ENCODE results near the gene CORO1C.
"Not testable (repeated sequence)": the region's sequence is repeated elsewhere in the genome, so short reads cannot be mapped to it uniquely, and the experiment has no call there.

Gene CORO1C

DNA sequence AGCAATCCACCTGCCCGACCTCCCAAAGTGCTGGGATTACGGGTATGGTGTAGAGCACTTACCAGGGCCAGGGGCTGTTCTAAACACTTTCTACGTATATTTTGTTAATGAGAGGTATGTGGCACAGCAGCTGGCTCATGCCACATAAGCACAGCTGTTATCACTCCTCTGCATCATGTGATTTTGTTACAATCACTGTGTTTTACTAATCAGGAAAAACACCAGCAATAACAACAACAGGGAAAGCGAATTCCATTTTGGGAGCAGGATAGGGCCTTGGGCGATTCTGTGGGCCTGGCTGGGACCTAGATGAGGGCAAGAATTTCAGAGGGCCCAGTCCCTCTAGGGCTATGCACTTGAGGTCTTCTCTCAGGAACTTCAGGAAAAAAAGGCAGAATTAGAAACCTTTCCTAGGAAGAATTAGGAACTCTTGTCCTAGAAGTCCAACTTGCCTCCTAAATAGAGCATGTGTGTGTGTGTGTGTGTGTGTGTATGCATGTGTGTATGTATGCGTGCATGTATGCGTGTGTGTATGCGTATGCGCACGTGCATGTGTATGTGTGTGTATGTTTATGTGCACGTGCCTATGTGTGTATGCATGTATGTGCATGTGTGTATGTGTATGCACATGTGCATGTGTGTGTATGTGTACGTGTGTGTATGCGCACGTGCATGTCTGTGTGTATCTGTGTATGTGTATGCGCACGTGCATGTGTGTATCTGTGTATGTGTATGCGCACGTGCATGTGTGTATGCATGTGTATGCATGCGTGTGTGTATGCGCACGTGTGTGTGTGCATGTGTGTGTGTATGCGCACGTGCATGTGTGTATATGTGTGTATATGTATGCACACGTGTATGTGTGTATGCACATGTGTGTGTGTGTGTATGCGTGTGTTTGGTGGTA is 41.8 kb upstream of the CORO1C start:
- no peaks in the 10 kb centered on the region for H3K36me3 ChIP-seq
- H3K27me3 ChIP-seq = peaks cover 16% of the 10 kb centered on the region
- no peak overlapping the region for H3K27ac ChIP-seq
- TF ChIP-seq, protein P1, sequence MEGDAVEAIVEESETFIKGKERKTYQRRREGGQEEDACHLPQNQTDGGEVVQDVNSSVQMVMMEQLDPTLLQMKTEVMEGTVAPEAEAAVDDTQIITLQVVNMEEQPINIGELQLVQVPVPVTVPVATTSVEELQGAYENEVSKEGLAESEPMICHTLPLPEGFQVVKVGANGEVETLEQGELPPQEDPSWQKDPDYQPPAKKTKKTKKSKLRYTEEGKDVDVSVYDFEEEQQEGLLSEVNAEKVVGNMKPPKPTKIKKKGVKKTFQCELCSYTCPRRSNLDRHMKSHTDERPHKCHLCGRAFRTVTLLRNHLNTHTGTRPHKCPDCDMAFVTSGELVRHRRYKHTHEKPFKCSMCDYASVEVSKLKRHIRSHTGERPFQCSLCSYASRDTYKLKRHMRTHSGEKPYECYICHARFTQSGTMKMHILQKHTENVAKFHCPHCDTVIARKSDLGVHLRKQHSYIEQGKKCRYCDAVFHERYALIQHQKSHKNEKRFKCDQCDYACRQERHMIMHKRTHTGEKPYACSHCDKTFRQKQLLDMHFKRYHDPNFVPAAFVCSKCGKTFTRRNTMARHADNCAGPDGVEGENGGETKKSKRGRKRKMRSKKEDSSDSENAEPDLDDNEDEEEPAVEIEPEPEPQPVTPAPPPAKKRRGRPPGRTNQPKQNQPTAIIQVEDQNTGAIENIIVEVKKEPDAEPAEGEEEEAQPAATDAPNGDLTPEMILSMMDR (IDR thresholded peaks at IDR 0.05) = no peak
- no peak overlapping the region for H3K4me3 ChIP-seq (ENCODE audit: low read depth in 1 of 2, low read length in 1 of 2)
- no peaks in the 10 kb centered on the region for H3K9me3 ChIP-seq
- H3K4me1 ChIP-seq (ENCODE audit: control insufficient read depth in 1 of 2, insufficient read depth in 1 of 2, low read depth in 1 of 2, low read length in 1 of 2) = peaks cover 7 to 11% of the 10 kb centered on the region in 2 experiments

DNA sequence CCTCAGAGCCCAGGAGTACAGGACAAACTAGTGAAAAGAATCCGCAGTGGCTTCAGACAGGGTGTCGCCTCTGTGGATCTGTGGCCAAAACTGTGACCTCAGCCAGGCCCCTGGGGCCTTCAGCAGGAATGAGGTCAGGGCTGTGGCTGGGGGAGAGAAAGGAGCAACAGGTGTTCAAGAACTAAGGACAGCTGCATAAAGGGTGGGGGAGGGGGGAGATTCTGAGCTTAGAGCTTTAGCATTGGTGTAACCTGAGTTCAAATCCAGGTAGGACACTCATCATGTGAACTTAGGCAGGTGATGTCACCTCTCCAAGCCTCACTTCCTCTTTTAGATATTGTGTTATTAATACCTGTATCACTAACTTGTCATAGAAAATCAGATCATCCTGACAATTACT is 40.9 kb upstream of the CORO1C start:
- H3K4me1 ChIP-seq (ENCODE audit: control insufficient read depth in 1 of 2, insufficient read depth in 1 of 2, low read depth in 1 of 2, low read length in 1 of 2) = peaks cover 7 to 11% of the 10 kb centered on the region in 2 experiments
- no peak overlapping the region for H3K27ac ChIP-seq
- no peaks in the 10 kb centered on the region for H3K9me3 ChIP-seq
- H3K4me3 ChIP-seq (ENCODE audit: low read depth in 1 of 2, low read length in 1 of 2) = no peak overlapping the region
- H3K36me3 ChIP-seq = no peaks in the 10 kb centered on the region
- TF ChIP-seq, protein P1 (IDR thresholded peaks at IDR 0.05) = no peak
- H3K27me3 ChIP-seq = peaks cover 20% of the 10 kb centered on the region

DNA sequence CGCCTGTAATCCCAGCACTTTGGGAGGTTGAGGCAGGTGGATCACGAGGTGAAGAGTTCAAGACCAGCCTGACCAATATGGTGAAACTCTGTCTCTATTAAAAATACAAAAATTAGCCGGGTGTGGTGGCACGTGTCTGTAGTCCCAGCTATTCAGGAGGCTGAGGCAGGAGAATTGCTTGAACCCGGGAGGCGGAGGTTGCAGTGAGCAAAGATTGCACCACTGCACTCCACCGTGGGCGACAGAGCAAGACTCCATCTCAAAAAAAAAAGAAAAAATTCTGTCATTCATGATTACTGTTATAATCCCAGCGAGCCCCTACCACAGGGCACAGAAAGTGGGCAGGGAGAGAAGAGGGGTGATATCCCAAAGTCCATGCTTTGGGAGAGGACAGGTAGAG is 40.5 kb upstream of the CORO1C start:
- H3K9me3 ChIP-seq; H3K36me3 ChIP-seq; H3K27ac ChIP-seq; H3K4me3 ChIP-seq (ENCODE audit: low read depth in 1 of 2, low read length in 1 of 2): not testable (repeated sequence)
- H3K27me3 ChIP-seq = peaks cover 20% of the 10 kb centered on the region
- H3K4me1 ChIP-seq (ENCODE audit: control insufficient read depth in 1 of 2, insufficient read depth in 1 of 2, low read depth in 1 of 2, low read length in 1 of 2) = peaks cover 7 to 11% of the 10 kb centered on the region in 2 experiments

DNA sequence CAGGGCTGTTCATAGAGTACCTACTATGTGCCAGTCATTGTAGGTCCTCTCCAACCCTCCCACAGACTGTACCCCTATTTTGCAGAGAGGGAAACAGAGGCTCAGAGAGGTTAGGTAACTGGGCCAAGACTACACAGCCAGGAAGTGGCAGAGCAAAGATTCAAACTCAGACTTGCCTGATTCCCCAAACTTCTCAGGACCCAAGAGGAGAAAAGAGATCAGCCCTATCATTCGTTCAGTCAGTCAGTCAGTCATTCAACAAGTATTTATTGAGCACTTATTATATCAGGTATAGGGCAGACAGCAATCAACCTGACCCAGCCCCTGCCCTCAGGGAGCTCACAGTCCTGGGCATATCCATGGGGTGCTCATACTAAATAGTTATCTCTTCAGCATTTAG is 39.6 kb upstream of the CORO1C start:
- TF ChIP-seq, protein P1 (IDR thresholded peaks at IDR 0.05) = no peak
- Histone ChIP-seq H3K4me3 (ENCODE audit: low read depth in 1 of 2, low read length in 1 of 2) (no peak overlapping the region), H3K36me3 (no peaks in the 10 kb centered on the region), H3K27me3 (peaks cover 20% of the 10 kb centered on the region), H3K27ac (no peak overlapping the region), H3K4me1 (ENCODE audit: control insufficient read depth in 1 of 2, insufficient read depth in 1 of 2, low read depth in 1 of 2, low read length in 1 of 2) (peaks cover 7 to 11% of the 10 kb centered on the region in 2 experiments), H3K9me3 (no peaks in the 10 kb centered on the region)

DNA sequence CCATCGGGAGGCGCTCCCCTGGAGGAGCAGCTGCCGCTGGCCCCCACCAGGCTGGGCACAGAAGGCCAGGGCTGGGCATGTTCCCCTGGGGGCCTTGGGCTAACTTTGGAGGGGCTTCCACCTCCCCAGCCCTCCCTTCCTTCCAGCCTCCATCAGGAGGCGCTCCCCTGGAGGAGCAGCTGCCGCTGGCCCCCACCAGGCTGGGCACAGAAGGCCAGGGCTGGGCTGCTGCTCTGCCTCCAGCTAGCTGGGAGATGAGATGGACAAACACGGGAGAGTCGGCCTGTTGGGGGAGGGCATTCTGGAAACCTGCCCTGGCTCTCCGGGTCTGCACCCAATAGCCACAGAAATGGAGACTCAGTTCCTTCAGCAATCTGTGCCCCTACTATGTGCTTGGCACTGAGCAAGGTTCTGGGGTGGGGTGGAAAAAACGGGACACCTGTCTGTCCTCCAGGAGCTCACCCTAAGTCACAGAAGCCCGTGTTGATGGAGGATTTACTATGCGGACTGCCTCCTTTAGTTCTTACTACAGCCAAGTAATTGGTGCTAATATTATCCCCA is 39.0 kb upstream of the CORO1C start:
- H3K4me3 ChIP-seq (ENCODE audit: low read depth in 1 of 2, low read length in 1 of 2) = no peak overlapping the region
- peaks cover 7 to 11% of the 10 kb centered on the region in 2 experiments for H3K4me1 ChIP-seq (ENCODE audit: control insufficient read depth in 1 of 2, insufficient read depth in 1 of 2, low read depth in 1 of 2, low read length in 1 of 2)
- H3K36me3 ChIP-seq = no peaks in the 10 kb centered on the region
- H3K27ac ChIP-seq = no peak overlapping the region
- peaks cover 20% of the 10 kb centered on the region for H3K27me3 ChIP-seq
- no peaks in the 10 kb centered on the region for H3K9me3 ChIP-seq
- TF ChIP-seq, protein P1 (IDR thresholded peaks at IDR 0.05) = no peak

Measured in neutrophil (primary cell).